CD8-positive, alpha-beta memory T cell (primary cell): ENCODE results near the gene SGK1. TPM values are rescaled to one million over a fixed set of nuclear protein-coding genes. Genes with fewer than 3 reads are reported as not detected.
"Not testable (repeated sequence)": the region's sequence is repeated elsewhere in the genome, so short reads cannot be mapped to it uniquely, and the experiment has no call there.

Experiments
- CTCF ChIA-PET: fragments of 350-600 bp; sonication (Branson Sonifier 250); formaldehyde crosslinking; loops from one replicate; lab custom pipeline; 2021; ENCODE audit warnings: antibody characterized with exemption; lab: Charles Lee
- POLR2A ChIA-PET: fragments of 350-600 bp; sonication (Branson Sonifier 250); formaldehyde crosslinking; loops from one replicate; lab custom pipeline; 2021; ENCODE audit warnings: antibody characterized with exemption; lab: Charles Lee
- DNase-seq, 5 donors: peaks; one replicate each; pipeline versions ENCODE4 v3.0.0 to v3.0.0-alpha.2; 2020 to 2022; ENCODE audit warnings: mixed read lengths in 1 of 5
- H3K27ac ChIP-seq: one replicate; pipeline ENCODE4 v1.7.0; 2013; ENCODE audit warnings: low read depth, mild to moderate bottlenecking, low read length, moderate library complexity
- H3K27me3 ChIP-seq: 2 replicates; pipeline ENCODE4 v1.7.0; 2013; ENCODE audit warnings: low read length, mild to moderate bottlenecking; ENCODE audit not compliant: insufficient read depth, poor library complexity, severe bottlenecking
- H3K36me3 ChIP-seq: 2 replicates; pipeline ENCODE4 v1.7.0; 2013; ENCODE audit warnings: mild to moderate bottlenecking, low read length, moderate library complexity; ENCODE audit not compliant: insufficient read depth
- H3K4me1 ChIP-seq: 2 replicates; pipeline ENCODE4 v1.7.0; 2013; ENCODE audit warnings: mild to moderate bottlenecking, low read length, moderate library complexity; ENCODE audit not compliant: insufficient read depth
- H3K4me3 ChIP-seq: 2 replicates; pipeline ENCODE4 v1.7.0; 2013; ENCODE audit warnings: mild to moderate bottlenecking, low read length
- H3K9me3 ChIP-seq: 2 replicates; pipeline ENCODE4 v1.7.0; 2013; ENCODE audit warnings: mild to moderate bottlenecking, low read length
- H3K27ac Mint-ChIP-seq, 8 donors: one replicate each; pipeline ENCODE4 v1.8.0; 2020 to 2021; ENCODE audit warnings: mixed read lengths in 8 of 8, mild to moderate bottlenecking in 6 of 8, inconsistent platforms in 3 of 8, moderate library complexity in 3 of 8
- H3K27me3 Mint-ChIP-seq, 2 donors: one replicate each; pipeline ENCODE4 v1.8.0; 2020 to 2021; ENCODE audit warnings: mixed read lengths in 2 of 2, mild to moderate bottlenecking in 1 of 2, moderate library complexity in 1 of 2
- H3K36me3 Mint-ChIP-seq, 3 donors: one replicate each; pipeline ENCODE4 v1.8.0; 2020 to 2021; ENCODE audit warnings: mixed read lengths in 3 of 3, inconsistent platforms in 1 of 3, mild to moderate bottlenecking in 1 of 3
- H3K4me1 Mint-ChIP-seq, 3 donors: one replicate each; pipeline ENCODE4 v1.8.0; 2020 to 2021; ENCODE audit warnings: mixed read lengths in 3 of 3, inconsistent platforms in 1 of 3, mild to moderate bottlenecking in 1 of 3
- H3K4me3 Mint-ChIP-seq, 7 donors: one replicate each; pipeline ENCODE4 v1.8.0; 2020 to 2021; ENCODE audit warnings: mixed read lengths in 7 of 7, mild to moderate bottlenecking in 6 of 7, moderate library complexity in 4 of 7, inconsistent platforms in 2 of 7
- H3K9me3 Mint-ChIP-seq, 5 donors: one replicate each; pipeline ENCODE4 v1.8.0; 2020 to 2022; ENCODE audit warnings: mixed read lengths in 5 of 5, mild to moderate bottlenecking in 3 of 5, moderate library complexity in 2 of 5, inconsistent platforms in 1 of 5
- polyA plus RNA-seq: library from polyadenylated mRNA; unstranded; fragments of 300-500 nt; fragmentation: Illumina TruSeq; gene quantifications from one replicate; pipeline ENCODE4 v1.2.3, GENCODE V29; 2021
- total RNA-seq, 2 experiments: library from RNA; stranded (reverse); gene quantifications; one replicate each; pipeline ENCODE4 v1.2.3, GENCODE V29; 2021

Gene SGK1
- total and polyA plus RNA-seq, 3 experiments from 2014 or later, result 3.8 to 36.7 (median 36.5) TPM

GRCh38 chr6:134324766-134325165 lies 6.9 kb upstream of the SGK1 start:
- Histone ChIP-seq H3K36me3 (no peaks in the 10 kb centered on the region), H3K4me1 (no peaks in the 10 kb centered on the region), H3K4me3 (no peak overlapping the region), H3K27me3 (no peaks in the 10 kb centered on the region), H3K9me3 (no peaks in the 10 kb centered on the region), H3K27ac (no peak overlapping the region)
- CTCF ChIA-PET, result no interaction called here
- no peak overlapping the region for H3K27ac Mint-ChIP-seq
- peaks cover 0 to 10% (median 2%) of the 10 kb centered on the region in 3 donors for H3K36me3 Mint-ChIP-seq
- no peak for DNase-seq
- peaks cover 0 to 4% of the 10 kb centered on the region in 2 donors for H3K27me3 Mint-ChIP-seq
- no peaks in the 10 kb centered on the region for H3K4me1 Mint-ChIP-seq
- POLR2A ChIA-PET, result no interaction called here
- H3K9me3 Mint-ChIP-seq, result peaks cover 3 to 6% (median 6%) of the 10 kb centered on the region in 5 donors
- no peak overlapping the region for H3K4me3 Mint-ChIP-seq

- Mint-ChIP-seq H3K9me3 (peaks cover 3 to 6% (median 6%) of the 10 kb centered on the region in 5 donors), H3K27me3 (peaks cover 2 to 9% of the 10 kb centered on the region in 2 donors), H3K27ac (no peak overlapping the region), H3K4me1 (no peaks in the 10 kb centered on the region), H3K4me3 (no peak overlapping the region), H3K36me3 (peaks cover 0 to 13% (median 2%) of the 10 kb centered on the region in 3 donors)
- CTCF ChIA-PET, result no interaction called here
- POLR2A ChIA-PET, result no interaction called here
- no peak for DNase-seq
- Histone ChIP-seq H3K4me1 (no peaks in the 10 kb centered on the region), H3K4me3 (no peak overlapping the region), H3K9me3 (no peaks in the 10 kb centered on the region), H3K27ac (no peak overlapping the region), H3K36me3 (no peaks in the 10 kb centered on the region), H3K27me3 (no peaks in the 10 kb centered on the region)
Measured at GRCh38 chr6:134324141-134324540, 6.2 kb upstream of the SGK1 start.

- H3K36me3 ChIP-seq, result no peaks in the 10 kb centered on the region
- H3K27me3 Mint-ChIP-seq, result peaks cover 6 to 13% of the 10 kb centered on the region in 2 donors
- peaks cover 3 to 6% (median 6%) of the 10 kb centered on the region in 5 donors for H3K9me3 Mint-ChIP-seq
- DNase-seq, result no peak
- no peaks in the 10 kb centered on the region for H3K27me3 ChIP-seq
- H3K4me3 ChIP-seq, result no peak overlapping the region
- POLR2A ChIA-PET, result no interaction called here
- H3K9me3 ChIP-seq, result no peaks in the 10 kb centered on the region
- no peak overlapping the region for H3K4me3 Mint-ChIP-seq
- CTCF ChIA-PET, result no interaction called here
- no peaks in the 10 kb centered on the region for H3K4me1 Mint-ChIP-seq
- no peak overlapping the region for H3K27ac ChIP-seq
- H3K4me1 ChIP-seq, result no peaks in the 10 kb centered on the region
- peaks cover 0 to 15% (median 2%) of the 10 kb centered on the region in 3 donors for H3K36me3 Mint-ChIP-seq
- no peak overlapping the region for H3K27ac Mint-ChIP-seq
Measured at GRCh38 chr6:134323698-134324097, 5.8 kb upstream of the SGK1 start.

GRCh38 chr6:134323294-134323693 lies 5.4 kb upstream of the SGK1 start:
- CTCF ChIA-PET, result no interaction called here
- POLR2A ChIA-PET, result no interaction called here

GRCh38 chr6:134322216-134322615 lies 4.3 kb upstream of the SGK1 start:
- Mint-ChIP-seq H3K27me3 (peaks cover 10 to 27% of the 10 kb centered on the region in 2 donors), H3K9me3 (peaks cover 3 to 6% (median 6%) of the 10 kb centered on the region in 5 donors), H3K4me1 (peaks cover 10 to 12% (median 11%) of the 10 kb centered on the region in 3 donors), H3K36me3 (peaks cover 0 to 15% (median 2%) of the 10 kb centered on the region in 3 donors), H3K27ac (no peak overlapping the region), H3K4me3 (no peak overlapping the region)
- no peaks in the 10 kb centered on the region for H3K9me3 ChIP-seq
- CTCF ChIA-PET, result no interaction called here
- peaks cover 2% of the 10 kb centered on the region for H3K4me1 ChIP-seq
- no peak for DNase-seq
- no peaks in the 10 kb centered on the region for H3K27me3 ChIP-seq
- POLR2A ChIA-PET, result no interaction called here
- no peak overlapping the region for H3K4me3 ChIP-seq
- no peaks in the 10 kb centered on the region for H3K36me3 ChIP-seq
- H3K27ac ChIP-seq, result no peak overlapping the region

More at GRCh38 chr6:134323294-134323693, 5.4 kb upstream of the SGK1 start:
- H3K27ac Mint-ChIP-seq, result no peak overlapping the region
- H3K4me1 Mint-ChIP-seq, result peaks cover 0 to 2% (median under 1%) of the 10 kb centered on the region in 3 donors
- Histone ChIP-seq H3K4me3 (no peak overlapping the region), H3K27me3 (no peaks in the 10 kb centered on the region), H3K36me3 (no peaks in the 10 kb centered on the region), H3K4me1 (no peaks in the 10 kb centered on the region), H3K27ac (no peak overlapping the region), H3K9me3 (no peaks in the 10 kb centered on the region)
- H3K9me3 Mint-ChIP-seq, result peaks cover 3 to 6% (median 6%) of the 10 kb centered on the region in 5 donors
- DNase-seq, result no peak
- H3K27me3 Mint-ChIP-seq, result peaks cover 6 to 16% of the 10 kb centered on the region in 2 donors
- no peak overlapping the region for H3K4me3 Mint-ChIP-seq
- peaks cover 0 to 15% (median 2%) of the 10 kb centered on the region in 3 donors for H3K36me3 Mint-ChIP-seq

GRCh38 chr6:134321246-134321645 lies 3.3 kb upstream of the SGK1 start:
- Mint-ChIP-seq H3K4me1 (peaks cover 12 to 17% (median 16%) of the 10 kb centered on the region in 3 donors), H3K9me3 (peaks cover 3 to 6% (median 5%) of the 10 kb centered on the region in 5 donors), H3K27ac (no peak overlapping the region), H3K4me3 (no peak overlapping the region), H3K36me3 (peaks cover 0 to 10% (median 1%) of the 10 kb centered on the region in 3 donors), H3K27me3 (peaks cover 13 to 33% of the 10 kb centered on the region in 2 donors)
- Histone ChIP-seq H3K27me3 (no peaks in the 10 kb centered on the region), H3K4me1 (peaks cover 8% of the 10 kb centered on the region), H3K4me3 (no peak overlapping the region), H3K27ac (no peak overlapping the region), H3K9me3 (no peaks in the 10 kb centered on the region), H3K36me3 (no peaks in the 10 kb centered on the region)
- ChIA-PET POLR2A (no interaction called here), CTCF (no interaction called here)
- DNase-seq, result no peak

- H3K4me1 ChIP-seq, H3K27ac ChIP-seq, H3K9me3 Mint-ChIP-seq, H3K36me3 ChIP-seq, H3K4me3 ChIP-seq, CTCF ChIA-PET, H3K27me3 ChIP-seq, H3K9me3 ChIP-seq, DNase-seq, H3K27ac Mint-ChIP-seq, POLR2A ChIA-PET, H3K36me3 Mint-ChIP-seq: not testable (repeated sequence)
- H3K4me3 Mint-ChIP-seq, result peak overlapping the region in 2 of 7 donors; percentile 22 to 57
- H3K27me3 Mint-ChIP-seq, result peaks cover 13 to 37% of the 10 kb centered on the region in 2 donors
- H3K4me1 Mint-ChIP-seq, result peaks cover 12 to 17% (median 16%) of the 10 kb centered on the region in 3 donors
Measured at GRCh38 chr6:134319686-134320085, 1.8 kb upstream of the SGK1 start.

- H3K27me3 Mint-ChIP-seq, result peaks cover 13 to 37% of the 10 kb centered on the region in 2 donors
- Histone ChIP-seq H3K4me1 (peaks cover 8% of the 10 kb centered on the region), H3K27ac (no peak overlapping the region), H3K27me3 (no peaks in the 10 kb centered on the region), H3K9me3 (no peaks in the 10 kb centered on the region), H3K36me3 (no peaks in the 10 kb centered on the region), H3K4me3 (no peak overlapping the region)
- no peaks in the 10 kb centered on the region for H3K9me3 Mint-ChIP-seq
- peaks cover 0 to 8% (median 0%) of the 10 kb centered on the region in 3 donors for H3K36me3 Mint-ChIP-seq
- CTCF ChIA-PET, result interaction anchor here (0.9 kb wide), 1 partner anchor 141 kb away, joined by 3 read pairs; no protein-coding TSS in a partner anchor
- no peak for DNase-seq
- H3K4me3 Mint-ChIP-seq, result peak overlapping the region in 2 of 7 donors; percentile 8 to 12
- H3K4me1 Mint-ChIP-seq, result peaks cover 12 to 17% (median 16%) of the 10 kb centered on the region in 3 donors
- POLR2A ChIA-PET, result no interaction called here
- no peak overlapping the region for H3K27ac Mint-ChIP-seq
Measured at GRCh38 chr6:134318974-134319281, 1.0 kb upstream of the SGK1 start.
